HL-60 (cell line): ENCODE measurements around the gene ZNF141.

Source experiments
- DNase-seq, 2 experiments: peaks; one replicate each; pipeline ENCODE4 v3.0.0-alpha.2; 2010 to 2020; ENCODE audit warnings: low read depth in 1 of 2, low spot score in 1 of 2
- H3K27ac ChIP-seq: fragments of 250-450 bp; sonication (Bioruptor Pico); replicated peaks from 2 replicates; pipeline ENCODE4 v1.5.1; 2020; ENCODE audit warnings: mild to moderate bottlenecking, moderate library complexity
- H3K27me3 ChIP-seq: fragments of 250-450 bp; sonication (Bioruptor Pico); 2 replicates; pipeline ENCODE4 v1.5.1; 2021; ENCODE audit warnings: mild to moderate bottlenecking, moderate library complexity; ENCODE audit not compliant: insufficient read depth, poor library complexity, severe bottlenecking
- H3K4me3 ChIP-seq: replicated peaks from 2 replicates; pipeline ENCODE4 v1.5.1; 2011; ENCODE audit warnings: mild to moderate bottlenecking, control low read depth, low read length; ENCODE audit not compliant: insufficient read depth
- GABPA ChIP-seq: IDR thresholded peaks from 2 replicates; pipeline ENCODE4 v1.6.1; 2012; ENCODE audit warnings: low read depth
- POLR2AphosphoS5 ChIP-seq: IDR thresholded peaks from 2 replicates; pipeline ENCODE4 v1.6.1; 2012; ENCODE audit warnings: low read depth
- SPI1 ChIP-seq: IDR thresholded peaks from 2 replicates; pipeline ENCODE4 v1.6.1; 2012; ENCODE audit warnings: low read depth, mild to moderate bottlenecking, borderline replicate concordance
- long read RNA-seq: library from polyadenylated mRNA; unstranded; transcript quantifications from one replicate; pipeline ENCODE4 v2.0.0, GENCODE V29; 2020
- TF ChIP-seq, protein P1 (sequence below): IDR thresholded peaks from one replicate; pipeline ENCODE4 v1.5.1; 2011; ENCODE audit warnings: low read length, control low read depth, inconsistent platforms; ENCODE audit not compliant: insufficient read depth
- TF ChIP-seq, protein P2 (sequence below): IDR thresholded peaks from 2 replicates; pipeline ENCODE4 v1.6.1; 2012; ENCODE audit warnings: low read depth; ENCODE audit not compliant: insufficient replicate concordance

ZNF141 gene
- long read RNA-seq, partial matches to known transcripts = 0 of 4 reads
- long read RNA-seq, other reads (novel, unspliced or antisense) = 2 of 4 reads

DNA sequence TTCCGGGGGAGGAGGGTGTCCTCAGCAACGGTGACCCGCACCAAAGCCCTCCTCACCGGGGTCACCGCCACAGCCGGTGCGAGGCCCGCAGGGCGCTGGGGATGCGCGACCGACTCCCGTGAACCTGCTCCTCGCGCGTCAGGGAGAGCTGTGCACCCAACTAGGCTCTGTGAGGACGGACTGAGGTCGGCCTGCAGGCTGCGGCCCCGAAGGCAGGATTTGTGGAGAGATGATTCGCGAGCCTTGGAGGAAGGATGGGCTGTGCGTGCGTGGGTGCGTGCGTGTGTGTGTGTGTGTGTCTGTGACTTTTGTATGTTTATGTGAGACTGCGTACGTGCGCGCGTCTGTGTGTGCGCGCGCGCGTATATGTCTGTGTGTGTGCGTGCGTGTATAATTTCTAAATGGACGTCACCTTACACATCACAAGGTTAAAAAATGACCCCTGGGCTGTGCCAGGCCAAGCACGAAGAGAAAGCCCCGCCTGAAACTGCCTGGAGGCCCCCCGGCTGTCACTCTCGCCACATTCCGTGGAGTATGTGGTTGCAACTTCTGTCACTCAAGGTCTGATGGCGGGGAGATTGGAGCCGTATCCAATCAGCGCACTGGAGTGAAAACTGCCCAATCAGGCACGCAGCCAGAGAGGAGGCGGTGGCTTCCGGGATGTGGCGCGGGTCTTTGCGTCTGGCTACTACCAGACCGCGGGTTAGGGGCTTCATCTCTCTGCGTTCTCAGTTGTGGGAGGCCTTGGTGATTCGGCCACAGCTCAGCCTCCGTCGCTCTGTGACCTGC lies at the start of gene ZNF141:
TSS of gene ZNF141 (plus strand) at position 672 of the 789 bp plus-strand sequence. CDS start 170 bp downstream, outside the sequence.
- peak; percentile 78 for TF ChIP-seq GABPA
- TF ChIP-seq POLR2AphosphoS5 = peak; percentile 56
- TF ChIP-seq, protein P1, sequence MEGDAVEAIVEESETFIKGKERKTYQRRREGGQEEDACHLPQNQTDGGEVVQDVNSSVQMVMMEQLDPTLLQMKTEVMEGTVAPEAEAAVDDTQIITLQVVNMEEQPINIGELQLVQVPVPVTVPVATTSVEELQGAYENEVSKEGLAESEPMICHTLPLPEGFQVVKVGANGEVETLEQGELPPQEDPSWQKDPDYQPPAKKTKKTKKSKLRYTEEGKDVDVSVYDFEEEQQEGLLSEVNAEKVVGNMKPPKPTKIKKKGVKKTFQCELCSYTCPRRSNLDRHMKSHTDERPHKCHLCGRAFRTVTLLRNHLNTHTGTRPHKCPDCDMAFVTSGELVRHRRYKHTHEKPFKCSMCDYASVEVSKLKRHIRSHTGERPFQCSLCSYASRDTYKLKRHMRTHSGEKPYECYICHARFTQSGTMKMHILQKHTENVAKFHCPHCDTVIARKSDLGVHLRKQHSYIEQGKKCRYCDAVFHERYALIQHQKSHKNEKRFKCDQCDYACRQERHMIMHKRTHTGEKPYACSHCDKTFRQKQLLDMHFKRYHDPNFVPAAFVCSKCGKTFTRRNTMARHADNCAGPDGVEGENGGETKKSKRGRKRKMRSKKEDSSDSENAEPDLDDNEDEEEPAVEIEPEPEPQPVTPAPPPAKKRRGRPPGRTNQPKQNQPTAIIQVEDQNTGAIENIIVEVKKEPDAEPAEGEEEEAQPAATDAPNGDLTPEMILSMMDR = no peak
- TF ChIP-seq, protein P2, sequence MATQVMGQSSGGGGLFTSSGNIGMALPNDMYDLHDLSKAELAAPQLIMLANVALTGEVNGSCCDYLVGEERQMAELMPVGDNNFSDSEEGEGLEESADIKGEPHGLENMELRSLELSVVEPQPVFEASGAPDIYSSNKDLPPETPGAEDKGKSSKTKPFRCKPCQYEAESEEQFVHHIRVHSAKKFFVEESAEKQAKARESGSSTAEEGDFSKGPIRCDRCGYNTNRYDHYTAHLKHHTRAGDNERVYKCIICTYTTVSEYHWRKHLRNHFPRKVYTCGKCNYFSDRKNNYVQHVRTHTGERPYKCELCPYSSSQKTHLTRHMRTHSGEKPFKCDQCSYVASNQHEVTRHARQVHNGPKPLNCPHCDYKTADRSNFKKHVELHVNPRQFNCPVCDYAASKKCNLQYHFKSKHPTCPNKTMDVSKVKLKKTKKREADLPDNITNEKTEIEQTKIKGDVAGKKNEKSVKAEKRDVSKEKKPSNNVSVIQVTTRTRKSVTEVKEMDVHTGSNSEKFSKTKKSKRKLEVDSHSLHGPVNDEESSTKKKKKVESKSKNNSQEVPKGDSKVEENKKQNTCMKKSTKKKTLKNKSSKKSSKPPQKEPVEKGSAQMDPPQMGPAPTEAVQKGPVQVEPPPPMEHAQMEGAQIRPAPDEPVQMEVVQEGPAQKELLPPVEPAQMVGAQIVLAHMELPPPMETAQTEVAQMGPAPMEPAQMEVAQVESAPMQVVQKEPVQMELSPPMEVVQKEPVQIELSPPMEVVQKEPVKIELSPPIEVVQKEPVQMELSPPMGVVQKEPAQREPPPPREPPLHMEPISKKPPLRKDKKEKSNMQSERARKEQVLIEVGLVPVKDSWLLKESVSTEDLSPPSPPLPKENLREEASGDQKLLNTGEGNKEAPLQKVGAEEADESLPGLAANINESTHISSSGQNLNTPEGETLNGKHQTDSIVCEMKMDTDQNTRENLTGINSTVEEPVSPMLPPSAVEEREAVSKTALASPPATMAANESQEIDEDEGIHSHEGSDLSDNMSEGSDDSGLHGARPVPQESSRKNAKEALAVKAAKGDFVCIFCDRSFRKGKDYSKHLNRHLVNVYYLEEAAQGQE = no peak
- no peak for TF ChIP-seq SPI1
- peak; percentile 98 to 99 for DNase-seq
- Histone ChIP-seq H3K27ac (peak within 1 kb of the TSS; percentile 89), H3K27me3 (no peaks in the 10 kb centered on the region), H3K4me3 (peak within 1 kb of the TSS; percentile 79)

DNA sequence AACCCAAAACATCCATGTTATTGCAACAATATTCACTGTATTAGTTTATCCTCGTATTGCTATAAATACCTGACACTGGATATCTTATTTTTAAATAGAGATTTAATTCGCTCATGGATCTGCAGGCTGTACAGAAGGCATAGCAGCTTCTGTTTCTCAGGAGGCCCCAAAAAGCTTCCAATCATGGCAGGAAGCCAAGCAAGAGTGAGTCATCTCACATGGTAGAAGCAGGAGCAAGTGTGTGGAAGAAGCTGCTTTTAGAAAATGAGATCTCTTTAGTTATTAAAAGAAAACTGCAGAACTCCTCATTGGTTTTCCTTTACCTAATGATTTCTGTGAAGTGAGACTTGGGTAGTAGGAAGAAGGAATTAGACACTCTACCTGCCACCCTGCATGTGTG lies 48.7 kb upstream of the ZNF141 start:
- Histone ChIP-seq H3K27ac (no peak overlapping the region), H3K27me3 (no peaks in the 10 kb centered on the region), H3K4me3 (no peak overlapping the region)
- DNase-seq = peak in 1 of 2 experiments; percentile 4
- TF ChIP-seq, protein P1 = no peak
- TF ChIP-seq POLR2AphosphoS5 (no peak), GABPA (no peak), SPI1 (no peak)
- TF ChIP-seq, protein P2 = no peak

DNA sequence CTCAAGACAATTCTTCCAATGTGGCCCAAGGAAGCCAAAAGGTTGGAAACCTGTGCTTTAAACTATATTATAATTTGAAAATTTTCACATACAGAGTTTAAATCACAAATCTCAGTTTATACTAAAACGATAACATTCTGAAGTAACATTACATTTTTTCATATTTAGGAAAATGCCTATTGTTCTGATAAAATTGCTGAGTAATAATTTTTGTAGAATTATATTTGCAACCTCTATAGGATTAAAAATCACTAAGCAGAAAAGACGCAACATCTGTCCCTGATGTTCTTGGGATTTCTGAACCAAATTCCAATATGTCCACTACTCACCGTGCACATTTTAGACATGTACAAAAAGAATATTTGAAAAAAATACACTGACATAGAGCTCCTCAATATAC lies 42.9 kb upstream of the ZNF141 start:
- Histone ChIP-seq H3K27ac (no peak overlapping the region), H3K27me3 (no peaks in the 10 kb centered on the region), H3K4me3 (no peak overlapping the region)
- no peak for TF ChIP-seq SPI1
- TF ChIP-seq, protein P2 = no peak
- TF ChIP-seq GABPA = no peak
- TF ChIP-seq POLR2AphosphoS5 = no peak
- TF ChIP-seq, protein P1 = no peak
- DNase-seq = no peak
